ENCODE results near the gene SMIM43.

- TF ChIP-seq CTCF (conservative IDR thresholded peaks at IDR 0.05; ENCODE audit: low read length) (no peak), EZH2phosphoT487 (IDR thresholded peaks at IDR 0.05; ENCODE audit: borderline replicate concordance, low read depth, low read length) (no peak)
Measured at GRCh38 chr4:121799867-121800501, 35.0 kb upstream of the SMIM43 start.

All from OCI-LY7 (cell line).